Cortex of kidney (tissue), 1 donor: ENCODE results near the gene ZNF621.
A peak's percentile ranks its signal among the peaks of the same experiment; 100 is the strongest.
"Not testable (repeated sequence)": the region's sequence is repeated elsewhere in the genome, so short reads cannot be mapped to it uniquely, and the experiment has no call there.

ENCODE experiments used
- DNase-seq: peaks from one replicate; lab custom pipeline; 2025; lab: John Stamatoyannopoulos, UW

The ZNF621 gene

DNA sequence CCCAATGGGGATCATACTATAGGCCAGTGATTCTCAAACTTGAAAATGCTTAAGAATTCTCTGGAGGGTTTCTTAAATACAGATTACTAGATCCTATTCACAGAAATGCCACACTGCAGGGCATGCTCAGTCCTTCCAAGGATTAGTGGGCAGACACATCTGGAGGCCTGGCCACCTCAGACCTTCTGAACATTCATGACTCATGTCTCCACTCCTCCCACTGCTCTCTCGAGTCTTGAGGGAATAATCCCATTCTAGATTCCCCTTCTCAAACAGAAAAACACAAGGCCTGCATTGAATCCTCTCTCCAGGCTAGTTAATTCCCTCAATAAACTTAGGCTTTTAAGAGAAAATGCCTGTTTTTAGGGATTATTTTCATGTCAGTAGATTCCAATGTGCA lies 22.1 kb downstream of the ZNF621 start:
- DNase-seq: no peak

DNA sequence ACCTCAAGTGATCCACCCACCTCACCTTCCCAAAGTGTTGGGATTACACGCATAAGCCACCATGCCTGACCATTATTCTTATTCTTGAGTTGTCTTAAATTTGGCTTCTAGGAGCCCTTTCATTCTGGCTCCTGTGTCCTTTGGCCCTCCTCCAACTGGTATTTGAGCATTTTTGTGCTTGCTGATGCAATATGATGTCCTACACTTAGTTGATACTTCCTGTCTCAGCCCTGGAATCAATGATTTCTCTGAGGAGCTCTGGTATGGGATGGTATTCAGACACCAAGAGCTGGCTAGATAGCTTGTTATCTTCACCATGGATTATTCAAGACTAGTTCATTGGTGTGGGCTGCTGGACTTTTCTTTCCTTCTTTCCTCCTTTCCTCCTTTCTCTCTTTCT lies 25.4 kb downstream of the ZNF621 start:
- DNase-seq: no peak

DNA sequence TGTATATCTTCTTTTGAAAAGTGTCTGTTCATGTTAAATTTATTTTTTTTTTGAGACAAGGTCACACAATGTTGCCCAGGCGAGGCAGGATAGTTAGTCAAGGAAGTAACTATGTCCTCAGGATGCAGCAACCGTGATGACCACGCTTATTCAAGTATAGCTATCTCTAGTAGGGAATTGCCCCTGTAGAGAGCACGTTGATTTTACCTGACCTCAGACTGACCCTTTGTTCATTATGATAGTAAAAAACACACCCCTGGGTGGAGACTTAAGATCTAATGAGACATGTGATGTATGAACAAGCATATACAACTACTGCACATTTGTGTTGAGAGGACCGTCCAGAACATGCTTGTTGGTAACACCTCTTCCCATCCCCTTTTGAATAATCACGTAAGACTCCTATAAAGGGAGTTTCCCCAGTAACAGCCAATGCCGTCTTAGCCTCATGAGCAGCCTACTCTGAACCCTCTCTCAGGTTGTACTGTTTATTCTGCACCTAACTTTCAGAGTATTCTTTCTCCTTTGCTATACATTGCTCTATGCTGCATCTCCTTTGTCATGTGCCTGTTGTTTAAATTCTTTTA lies 32.9 kb downstream of the ZNF621 start:
- no peak for DNase-seq

DNA sequence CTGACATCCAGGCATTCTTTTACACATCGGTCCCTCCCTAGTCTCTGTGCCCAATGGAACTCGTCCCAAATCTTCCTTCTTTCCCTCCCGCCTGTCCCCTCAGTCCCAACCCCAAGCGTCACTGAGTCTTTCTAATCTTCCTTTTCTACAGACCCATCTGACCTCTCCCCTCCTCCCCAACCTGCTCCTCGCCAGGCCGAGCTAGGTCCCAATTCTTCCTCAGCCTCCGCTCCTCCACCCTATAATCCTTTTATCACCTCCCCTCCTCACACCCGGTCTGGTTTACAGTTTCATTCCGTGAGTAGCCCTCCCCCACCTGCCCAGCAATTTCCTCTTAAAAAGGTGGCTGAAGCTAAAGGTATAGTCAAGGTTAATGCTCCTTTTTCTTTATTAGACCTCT lies 37.7 kb downstream of the ZNF621 start:
- DNase-seq: not testable (repeated sequence)

DNA sequence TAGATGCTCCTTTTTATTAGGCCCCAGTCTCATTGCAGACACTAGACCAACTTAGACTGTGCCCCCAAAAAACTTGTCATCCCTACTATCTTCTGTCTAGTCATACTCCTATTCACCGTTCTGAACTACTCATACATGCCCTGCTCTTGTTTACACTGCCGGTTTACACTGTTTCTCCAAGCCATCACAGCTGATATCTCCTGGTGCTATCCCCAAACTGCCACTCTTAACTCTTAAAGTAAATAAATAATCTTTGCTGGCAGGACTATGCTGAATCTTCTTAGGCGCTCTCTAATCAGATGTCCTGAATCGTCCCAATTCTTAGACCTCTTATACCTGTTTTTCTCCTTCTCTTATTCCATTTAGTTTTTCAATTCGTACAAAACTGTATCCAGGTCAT lies 40.9 kb downstream of the ZNF621 start:
- not testable (repeated sequence) for DNase-seq

DNA sequence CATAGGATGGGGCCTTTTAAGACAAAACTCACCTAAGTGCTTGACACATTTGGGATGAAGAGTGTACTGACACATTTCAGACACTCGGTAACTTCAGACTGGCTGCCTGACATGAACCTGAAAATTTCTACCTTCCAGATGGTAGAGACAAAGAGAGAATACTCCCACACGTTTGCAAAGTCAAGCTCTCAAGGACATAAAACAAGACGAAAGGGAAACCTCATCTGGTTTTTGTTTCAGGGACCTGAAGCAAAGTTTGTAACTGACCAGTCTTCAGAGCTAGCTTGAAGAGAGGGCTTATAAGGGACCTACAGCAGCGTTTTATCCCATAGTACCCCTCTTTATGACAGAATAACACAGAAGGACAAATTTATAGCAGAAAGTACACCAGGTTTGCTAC lies 41.9 kb downstream of the ZNF621 start:
- no peak for DNase-seq

DNA sequence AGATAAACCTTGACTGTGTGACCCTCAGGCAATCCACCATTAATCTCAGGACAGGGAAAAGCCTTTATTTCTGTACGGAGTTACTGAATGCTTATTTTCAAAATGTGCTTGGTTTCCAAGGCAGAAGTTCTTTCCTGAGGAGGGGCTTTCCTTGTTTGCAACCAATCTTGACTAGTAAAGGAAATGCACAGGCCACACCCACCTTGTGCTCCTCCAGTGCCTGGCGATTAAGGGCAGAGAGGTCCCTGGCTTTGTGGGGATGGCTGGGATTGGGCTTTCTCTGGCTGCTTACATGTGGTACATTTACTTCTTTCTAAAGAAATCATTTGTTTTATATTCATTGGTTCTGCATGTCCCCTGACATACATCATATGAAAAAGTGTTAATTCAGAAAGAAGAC lies 47.8 kb downstream of the ZNF621 start:
- no peak for DNase-seq

DNA sequence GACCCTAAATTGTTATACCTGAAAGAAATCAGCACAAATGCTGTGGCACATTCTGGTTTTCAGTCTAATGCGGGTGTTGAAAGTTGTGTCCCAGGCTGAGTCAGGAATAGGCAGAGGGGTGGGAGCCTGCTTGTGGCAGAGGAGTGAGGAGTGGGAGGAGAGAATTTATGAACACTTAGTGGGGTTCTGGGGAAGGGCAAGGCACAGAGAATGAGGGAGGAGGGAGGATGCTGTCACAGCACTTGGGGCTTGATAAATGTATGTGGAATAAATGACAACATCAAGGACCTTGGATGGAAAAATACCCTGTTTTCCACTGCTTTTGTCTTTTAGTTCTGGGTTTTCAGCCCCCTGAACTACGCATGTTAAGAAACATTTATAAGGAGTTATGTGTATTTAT lies 49.3 kb downstream of the ZNF621 start:
- DNase-seq: no peak

DNA sequence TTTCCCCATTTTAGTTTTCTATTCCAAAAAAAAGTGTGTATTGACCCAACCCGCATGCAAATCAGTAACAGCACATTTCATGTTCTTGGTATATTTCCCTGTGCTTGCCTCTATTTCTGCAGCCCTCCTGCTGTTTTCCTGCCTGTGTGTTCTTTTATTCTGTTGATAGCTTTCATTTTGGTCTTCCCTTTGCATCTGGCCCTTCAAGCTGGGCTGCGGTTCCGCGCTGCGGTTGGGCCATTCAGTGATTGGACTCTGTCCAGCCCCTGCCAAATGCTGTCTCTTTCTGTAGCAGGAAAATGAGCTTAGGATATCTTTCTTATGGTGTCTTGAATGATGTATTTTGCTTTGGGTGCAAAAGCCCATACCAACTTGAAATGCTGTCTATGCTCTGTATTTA lies 49.9 kb downstream of the ZNF621 start:
- DNase-seq: no peak

DNA sequence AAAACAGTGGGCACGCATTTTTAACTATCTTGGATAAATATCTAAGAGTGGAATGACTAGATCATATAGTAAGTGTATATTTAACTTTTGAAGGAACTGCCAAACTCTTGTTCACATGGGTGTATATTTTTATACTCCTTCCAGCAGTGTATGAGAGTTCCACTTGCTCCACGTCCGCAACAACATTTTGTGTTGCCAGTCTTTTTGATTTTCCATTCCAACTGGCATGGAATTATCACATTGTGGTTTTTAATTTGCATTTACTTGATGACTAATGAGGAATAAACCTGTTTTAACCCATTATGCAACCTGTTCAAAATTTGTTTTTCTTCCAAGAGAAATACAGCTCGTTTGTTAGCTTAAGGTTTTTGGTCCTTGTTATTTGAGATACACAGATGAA lies 51.6 kb downstream of the ZNF621 start:
- no peak for DNase-seq

DNA sequence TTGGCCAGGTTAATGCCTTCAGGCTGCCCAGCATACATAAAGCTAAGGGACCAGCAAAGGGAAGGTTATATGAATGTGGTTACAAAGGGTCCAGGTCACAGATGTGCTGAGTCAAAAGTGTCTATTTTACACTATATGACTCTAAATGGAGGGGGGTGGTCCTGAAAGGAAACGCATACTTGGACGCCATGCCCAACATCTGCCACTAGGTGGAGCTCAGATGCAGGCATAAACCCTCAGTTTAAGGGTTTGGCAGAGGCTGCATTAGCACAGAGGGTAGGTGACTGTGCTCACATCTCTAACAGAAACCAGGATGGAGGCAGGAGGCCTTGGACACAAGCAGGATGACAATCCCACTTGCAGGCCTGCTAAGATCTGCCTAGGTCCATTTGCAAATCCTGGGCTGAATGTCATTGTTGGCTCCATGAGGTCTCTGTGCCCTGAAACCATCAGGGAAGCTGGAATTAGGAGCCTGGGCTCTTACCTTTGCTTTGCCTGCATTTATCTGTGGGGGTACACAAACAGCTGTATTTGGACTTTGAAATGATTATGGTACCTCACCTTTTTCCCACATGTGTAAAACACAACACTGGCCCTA lies 55.8 kb downstream of the ZNF621 start:
- DNase-seq: no peak

DNA sequence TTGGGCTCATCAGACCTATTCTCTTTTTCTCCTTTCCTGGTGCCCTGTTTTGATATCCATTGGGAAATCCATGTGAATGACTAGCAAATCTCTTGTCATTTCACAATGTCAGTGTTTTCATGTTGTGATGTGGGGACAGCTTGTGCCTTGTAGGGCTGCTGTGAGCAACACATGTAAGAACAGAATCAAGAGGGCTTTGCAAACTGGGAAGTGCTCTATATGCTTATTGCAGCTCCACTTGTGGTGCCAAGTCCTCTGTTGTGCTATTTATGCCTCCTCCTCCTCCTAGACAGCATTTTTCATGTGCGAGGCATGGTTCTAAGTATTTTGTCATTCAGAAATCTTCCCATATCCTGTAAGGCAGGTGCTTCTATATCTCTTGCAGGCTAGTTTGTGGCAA lies 56.4 kb downstream of the ZNF621 start:
- DNase-seq: no peak

DNA sequence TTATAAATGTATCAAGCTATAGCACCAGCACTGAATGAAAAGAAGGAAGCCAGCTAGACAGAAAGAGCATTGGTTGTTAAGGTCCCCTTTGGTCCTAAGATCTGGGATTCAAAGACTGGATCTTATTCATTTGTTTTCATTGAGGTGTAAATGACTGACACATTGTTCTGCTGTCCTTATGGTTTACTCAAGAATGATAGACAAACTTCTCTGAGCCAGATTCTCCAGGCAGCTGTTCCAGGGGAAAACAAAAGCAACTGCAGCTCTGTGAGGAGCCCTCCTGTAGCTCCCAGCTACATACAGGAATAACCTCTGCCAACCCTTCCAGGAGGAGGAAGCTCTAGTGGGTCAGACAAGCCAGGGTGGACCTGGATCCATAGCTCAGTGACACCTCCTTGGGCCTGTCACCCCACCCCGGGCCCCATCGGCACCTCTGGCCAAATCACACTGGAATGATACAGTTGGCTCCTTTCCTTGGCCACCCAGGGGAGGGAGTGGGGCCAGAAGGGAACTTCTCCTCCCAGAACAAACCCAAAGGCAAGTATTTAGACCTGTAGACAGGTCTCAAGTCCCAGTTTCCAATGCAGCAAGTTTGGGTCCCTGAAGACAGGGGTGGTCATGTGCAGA lies 57.8 kb downstream of the ZNF621 start:
- no peak for DNase-seq

DNA sequence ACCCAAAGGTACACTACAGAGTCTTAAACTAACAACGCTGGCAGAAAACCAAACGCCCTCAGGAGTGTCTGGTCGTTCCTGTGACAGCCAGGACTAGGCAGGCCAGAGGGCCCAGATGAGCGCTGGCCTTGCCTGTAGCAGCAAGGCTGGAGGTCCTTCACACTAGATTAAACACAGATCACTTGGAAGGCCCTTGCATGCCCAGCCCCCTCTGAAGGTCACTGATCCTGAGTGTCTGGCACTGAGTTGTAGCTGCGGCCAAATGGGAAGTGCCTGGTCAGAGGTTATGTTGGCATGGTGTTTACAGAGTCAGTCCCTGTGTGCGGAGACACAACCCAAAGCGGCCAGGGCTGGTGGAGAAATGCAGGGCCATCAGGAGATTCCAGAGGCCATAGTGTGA lies 58.9 kb downstream of the ZNF621 start:
- DNase-seq: no peak

DNA sequence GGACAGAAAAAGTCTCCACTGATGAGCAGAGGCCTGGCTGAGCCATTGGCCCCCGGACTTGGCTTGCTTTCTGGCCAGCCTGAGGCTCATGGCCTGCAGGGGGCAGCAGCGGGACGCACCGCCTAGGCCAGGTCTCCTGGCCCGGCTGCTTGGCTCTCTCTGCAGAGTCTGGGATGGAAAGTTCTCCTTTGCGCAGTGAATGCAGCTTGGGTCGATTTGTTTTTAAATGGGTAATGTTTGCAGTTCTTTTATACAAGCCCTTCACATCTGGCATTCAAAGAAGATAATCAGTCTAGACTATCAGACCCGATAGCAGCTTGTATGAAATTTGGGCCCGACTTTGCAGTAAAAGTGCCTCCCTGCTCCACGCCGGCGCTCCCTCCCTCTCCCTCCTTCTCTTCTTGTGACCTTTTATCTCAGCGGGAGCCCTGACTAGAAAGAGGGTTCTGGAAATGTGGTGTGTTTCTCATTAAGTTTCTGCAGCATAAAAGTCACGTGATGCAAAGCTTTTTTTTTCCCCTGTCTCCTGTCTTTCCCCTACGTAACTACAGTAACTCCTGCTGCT lies 59.9 kb downstream of the ZNF621 start:
- peak; percentile 25 for DNase-seq

DNA sequence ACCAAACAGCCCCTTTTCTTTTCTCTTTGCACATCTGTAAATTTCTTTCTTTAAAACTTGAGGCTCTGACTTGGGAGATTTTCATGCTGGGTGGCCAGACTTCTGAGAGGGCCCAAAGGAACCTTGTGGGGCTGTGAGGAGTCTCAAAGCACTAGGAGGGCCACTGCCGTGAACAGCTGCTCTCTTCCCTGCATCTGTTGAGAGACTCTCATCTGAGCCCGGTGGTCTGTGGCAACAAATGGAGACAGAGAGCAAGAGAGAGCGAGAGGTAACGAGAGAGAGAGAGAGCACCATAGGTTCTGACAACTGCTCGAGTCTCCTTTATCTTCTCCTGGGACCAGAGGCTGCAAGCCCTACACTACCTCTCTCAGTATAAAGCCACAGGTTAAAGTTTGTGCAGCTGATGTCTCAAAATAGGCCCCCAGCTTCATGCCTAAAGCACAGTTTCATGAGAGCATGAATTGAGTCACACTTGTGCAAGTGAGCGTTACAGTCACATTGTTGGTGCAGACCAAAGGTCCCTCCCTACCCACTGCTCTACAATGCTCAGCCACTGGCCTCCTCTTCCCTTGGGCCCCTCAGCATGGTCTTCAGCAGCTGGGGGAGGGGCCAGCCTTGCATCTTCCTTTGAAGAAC lies 60.7 kb downstream of the ZNF621 start:
- DNase-seq: no peak

DNA sequence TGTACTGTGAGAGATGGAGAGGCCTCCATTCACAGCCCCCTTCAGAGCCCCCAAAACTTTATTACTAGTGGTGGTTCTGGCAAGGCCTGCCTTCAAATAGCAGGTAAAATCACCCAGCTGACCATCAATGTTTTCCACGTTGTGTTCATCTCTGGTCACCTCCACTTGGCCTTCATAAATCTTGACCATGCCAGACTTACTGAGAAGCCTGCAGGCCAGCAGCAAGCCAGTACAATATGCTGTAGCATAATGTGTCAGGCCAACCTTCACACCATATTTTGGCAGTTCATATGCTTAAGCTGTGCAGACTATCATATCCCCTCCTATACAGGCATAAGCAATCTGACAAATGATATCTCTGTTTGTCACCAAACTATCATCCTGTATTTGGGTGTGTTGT lies 62.1 kb downstream of the ZNF621 start:
- no peak for DNase-seq

DNA sequence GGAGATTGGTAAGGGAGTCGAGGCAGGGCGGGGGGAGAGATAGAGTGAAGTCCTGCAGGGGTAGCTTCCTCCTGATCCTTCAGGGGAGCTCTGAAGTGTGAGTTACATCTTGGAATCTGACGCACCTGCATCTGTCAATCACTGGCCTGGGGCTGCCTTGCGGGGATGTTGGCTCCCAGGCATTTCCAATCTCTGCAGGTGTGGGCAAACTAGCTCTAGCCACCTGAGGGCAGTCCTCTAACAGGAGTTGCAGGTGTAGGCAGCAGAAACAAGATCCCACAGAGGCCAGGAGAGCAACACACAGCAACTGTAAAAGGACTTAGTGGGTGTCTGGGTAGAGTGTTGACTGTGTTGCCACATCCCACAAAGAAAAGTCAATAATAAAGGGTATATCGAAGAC lies 63.6 kb downstream of the ZNF621 start:
- no peak for DNase-seq
